HEK293 (cell line): Measurements from ENCODE around the gene TOMM70.
A peak's percentile ranks its signal among the peaks of the same experiment; 100 is the strongest.

Experiments used
- CTCF ChIA-PET: fragments of 350-600 bp; formaldehyde crosslinking; extraction: SDS; loops from one replicate; lab custom pipeline; 2021; ENCODE audit warnings: antibody characterized with exemption; lab: Yijun Ruan, JAX
- POLR2A ChIA-PET: fragments of 300-600 bp; formaldehyde crosslinking; extraction: SDS; loops from one replicate; lab custom pipeline; 2020; ENCODE audit warnings: antibody characterized with exemption, inconsistent platforms; lab: Yijun Ruan, JAX
- H3K27ac ChIP-seq: fragments of 200-500 bp; sonication (Bioruptor generic); 2 replicates; pipeline ENCODE4 v1.5.1; 2014; ENCODE audit warnings: low read depth, low read length, control low read depth, inconsistent platforms; ENCODE audit errors: extremely low read depth
- H3K36me3 ChIP-seq, 2 experiments: fragments of 200-500 bp in 1 of 2; sonication (Bioruptor generic) in 1 of 2; 1 replicate in 1 of 2; 2 replicates in 1 of 2; pipeline ENCODE4 v1.5.1; 2014 to 2017; ENCODE audit warnings: inconsistent platforms in 2 of 2, low read length in 2 of 2; ENCODE audit not compliant: control insufficient read depth in 2 of 2, insufficient read depth in 1 of 2
- H3K4me1 ChIP-seq: fragments of 200-500 bp; sonication (Bioruptor generic); 2 replicates; pipeline ENCODE4 v1.5.1; 2014; ENCODE audit warnings: mild to moderate bottlenecking, low read length, inconsistent platforms; ENCODE audit not compliant: control insufficient read depth, insufficient read depth
- H3K4me3 ChIP-seq: 2 replicates; pipeline ENCODE4 v1.5.1; 2011; ENCODE audit warnings: low read depth, mild to moderate bottlenecking, control low read depth, low read length, moderate library complexity
- H3K9me3 ChIP-seq: fragments of 200-500 bp; sonication (Bioruptor generic); 2 replicates; pipeline ENCODE4 v1.5.1; 2014; ENCODE audit warnings: low read depth, low read length, inconsistent platforms; ENCODE audit not compliant: control insufficient read depth, insufficient read depth
- BCL11B ChIP-seq: fragments of 450-650 bp; formaldehyde crosslinking; IDR thresholded peaks from 2 replicates; pipeline ENCODE4 v1.5.1; 2016; ENCODE audit warnings: low read depth, missing biosample characterization, missing genetic modification characterization
- FEZF1 ChIP-seq: fragments of 450-650 bp; formaldehyde crosslinking; IDR thresholded peaks from 2 replicates; pipeline ENCODE4 v1.5.1; 2016; ENCODE audit warnings: missing biosample characterization, missing genetic modification characterization
- GLI2 ChIP-seq: fragments of 450-650 bp; formaldehyde crosslinking; IDR thresholded peaks from 2 replicates; pipeline ENCODE4; 2017; ENCODE audit warnings: missing biosample characterization, missing genetic modification characterization, low read depth, borderline replicate concordance
- GLIS2 ChIP-seq: fragments of 450-650 bp; formaldehyde crosslinking; IDR thresholded peaks from 2 replicates; pipeline ENCODE4 v1.5.1; 2016; ENCODE audit warnings: missing biosample characterization, missing genetic modification characterization
- KLF7 ChIP-seq: fragments of 450-650 bp; formaldehyde crosslinking; IDR thresholded peaks from 2 replicates; pipeline ENCODE4 v1.5.1; 2016; ENCODE audit warnings: missing biosample characterization, missing genetic modification characterization, borderline replicate concordance
- KLF8 ChIP-seq: fragments of 450-650 bp; formaldehyde crosslinking; IDR thresholded peaks from 2 replicates; pipeline ENCODE4 v1.5.1; 2016; ENCODE audit warnings: missing biosample characterization, missing genetic modification characterization
- YY1 ChIP-seq: fragments of 450-650 bp; formaldehyde crosslinking; IDR thresholded peaks from 2 replicates; pipeline ENCODE4 v1.5.1; 2018; ENCODE audit warnings: missing biosample characterization, missing genetic modification characterization
- ZBTB17 ChIP-seq: fragments of 450-650 bp; formaldehyde crosslinking; IDR thresholded peaks from 2 replicates; pipeline ENCODE4 v1.5.1; 2016; ENCODE audit warnings: missing biosample characterization, missing genetic modification characterization
- ZBTB21 ChIP-seq: fragments of 450-650 bp; formaldehyde crosslinking; IDR thresholded peaks from 2 replicates; pipeline ENCODE4 v1.5.1; 2017; ENCODE audit warnings: missing biosample characterization, missing genetic modification characterization
- ZBTB48 ChIP-seq: fragments of 450-650 bp; formaldehyde crosslinking; IDR thresholded peaks from 2 replicates; pipeline ENCODE4 v1.5.1; 2016; ENCODE audit warnings: missing biosample characterization, missing genetic modification characterization
- ZBTB8A ChIP-seq: fragments of 450-650 bp; formaldehyde crosslinking; IDR thresholded peaks from 2 replicates; pipeline ENCODE4 v1.5.1; 2016; ENCODE audit warnings: missing biosample characterization, missing genetic modification characterization
- ZFP41 ChIP-seq: fragments of 450-650 bp; formaldehyde crosslinking; IDR thresholded peaks from 2 replicates; pipeline ENCODE4 v1.5.1; 2016; ENCODE audit warnings: missing biosample characterization, missing genetic modification characterization, borderline replicate concordance
- ZNF132 ChIP-seq: fragments of 450-650 bp; formaldehyde crosslinking; IDR thresholded peaks from 2 replicates; pipeline ENCODE4 v1.5.1; 2017; ENCODE audit warnings: missing biosample characterization, missing genetic modification characterization, borderline replicate concordance
- ZNF155 ChIP-seq: fragments of 450-650 bp; formaldehyde crosslinking; IDR thresholded peaks from 2 replicates; pipeline ENCODE4 v1.5.1; 2016; ENCODE audit warnings: missing biosample characterization, missing genetic modification characterization
- ZNF157 ChIP-seq: fragments of 450-650 bp; formaldehyde crosslinking; IDR thresholded peaks from 2 replicates; pipeline ENCODE4 v1.5.1; 2016; ENCODE audit warnings: missing biosample characterization, missing genetic modification characterization
- ZNF223 ChIP-seq: fragments of 450-650 bp; formaldehyde crosslinking; IDR thresholded peaks from 2 replicates; pipeline ENCODE4 v1.5.1; 2016; ENCODE audit warnings: missing biosample characterization, missing genetic modification characterization
- ZNF239 ChIP-seq: fragments of 450-650 bp; formaldehyde crosslinking; IDR thresholded peaks from 2 replicates; pipeline ENCODE4 v1.5.1; 2016; ENCODE audit warnings: missing biosample characterization, missing genetic modification characterization
- ZNF292 ChIP-seq: fragments of 450-650 bp; formaldehyde crosslinking; IDR thresholded peaks from 2 replicates; pipeline ENCODE4 v1.5.1; 2016; ENCODE audit warnings: low read depth, missing biosample characterization, missing genetic modification characterization, borderline replicate concordance
- ZNF302 ChIP-seq: fragments of 450-650 bp; formaldehyde crosslinking; IDR thresholded peaks from 2 replicates; pipeline ENCODE4 v1.5.1; 2016; ENCODE audit warnings: missing biosample characterization, missing genetic modification characterization, low read depth
- ZNF366 ChIP-seq: fragments of 450-650 bp; formaldehyde crosslinking; conservative IDR thresholded peaks from 2 replicates; pipeline ENCODE4 v1.5.1; 2016; ENCODE audit warnings: missing biosample characterization, missing genetic modification characterization
- ZNF416 ChIP-seq: fragments of 450-650 bp; formaldehyde crosslinking; IDR thresholded peaks from 2 replicates; pipeline ENCODE4 v1.5.1; 2016; ENCODE audit warnings: missing biosample characterization, missing genetic modification characterization
- ZNF48 ChIP-seq: fragments of 450-650 bp; formaldehyde crosslinking; IDR thresholded peaks from 2 replicates; pipeline ENCODE4 v1.5.1; 2016; ENCODE audit warnings: missing biosample characterization, missing genetic modification characterization
- ZNF521 ChIP-seq: fragments of 450-650 bp; formaldehyde crosslinking; IDR thresholded peaks from 2 replicates; pipeline ENCODE4 v1.5.1; 2017; ENCODE audit warnings: missing biosample characterization, mild to moderate bottlenecking, missing genetic modification characterization
- ZNF561 ChIP-seq: fragments of 450-650 bp; IDR thresholded peaks from 2 replicates; pipeline ENCODE4 v1.5.1; 2018; ENCODE audit warnings: missing biosample characterization, missing genetic modification characterization, borderline replicate concordance
- ZNF596 ChIP-seq: fragments of 450-650 bp; IDR thresholded peaks from 2 replicates; pipeline ENCODE4 v1.5.0; 2018; ENCODE audit warnings: missing biosample characterization, mild to moderate bottlenecking, missing genetic modification characterization, moderate library complexity
- ZNF629 ChIP-seq: fragments of 450-650 bp; formaldehyde crosslinking; IDR thresholded peaks from 2 replicates; pipeline ENCODE4 v1.5.1; 2017; ENCODE audit warnings: missing biosample characterization, missing genetic modification characterization
- ZNF654 ChIP-seq: fragments of 450-650 bp; formaldehyde crosslinking; IDR thresholded peaks from 2 replicates; pipeline ENCODE4 v1.5.1; 2016; ENCODE audit warnings: low read depth, missing biosample characterization, missing genetic modification characterization
- TF ChIP-seq, protein P1 (sequence below): IDR thresholded peaks from 2 replicates; pipeline ENCODE4 v1.6.1; 2011; ENCODE audit warnings: mild to moderate bottlenecking, low read depth, low read length, borderline replicate concordance
- TF ChIP-seq, protein P2 (sequence below): fragments of 450-650 bp; formaldehyde crosslinking; IDR thresholded peaks from 2 replicates; pipeline ENCODE4 v1.5.1; 2017; ENCODE audit warnings: missing biosample characterization, missing genetic modification characterization
- TF ChIP-seq, protein P3 (sequence below): fragments of 450-650 bp; formaldehyde crosslinking; IDR thresholded peaks from 2 replicates; pipeline ENCODE4 v1.5.1; 2016; ENCODE audit warnings: missing biosample characterization, missing genetic modification characterization
- TF ChIP-seq, protein P4 (sequence below): fragments of 450-650 bp; formaldehyde crosslinking; IDR thresholded peaks from 2 replicates; pipeline ENCODE4 v1.5.1; 2016; ENCODE audit warnings: missing biosample characterization, missing genetic modification characterization

TOMM70 gene

DNA sequence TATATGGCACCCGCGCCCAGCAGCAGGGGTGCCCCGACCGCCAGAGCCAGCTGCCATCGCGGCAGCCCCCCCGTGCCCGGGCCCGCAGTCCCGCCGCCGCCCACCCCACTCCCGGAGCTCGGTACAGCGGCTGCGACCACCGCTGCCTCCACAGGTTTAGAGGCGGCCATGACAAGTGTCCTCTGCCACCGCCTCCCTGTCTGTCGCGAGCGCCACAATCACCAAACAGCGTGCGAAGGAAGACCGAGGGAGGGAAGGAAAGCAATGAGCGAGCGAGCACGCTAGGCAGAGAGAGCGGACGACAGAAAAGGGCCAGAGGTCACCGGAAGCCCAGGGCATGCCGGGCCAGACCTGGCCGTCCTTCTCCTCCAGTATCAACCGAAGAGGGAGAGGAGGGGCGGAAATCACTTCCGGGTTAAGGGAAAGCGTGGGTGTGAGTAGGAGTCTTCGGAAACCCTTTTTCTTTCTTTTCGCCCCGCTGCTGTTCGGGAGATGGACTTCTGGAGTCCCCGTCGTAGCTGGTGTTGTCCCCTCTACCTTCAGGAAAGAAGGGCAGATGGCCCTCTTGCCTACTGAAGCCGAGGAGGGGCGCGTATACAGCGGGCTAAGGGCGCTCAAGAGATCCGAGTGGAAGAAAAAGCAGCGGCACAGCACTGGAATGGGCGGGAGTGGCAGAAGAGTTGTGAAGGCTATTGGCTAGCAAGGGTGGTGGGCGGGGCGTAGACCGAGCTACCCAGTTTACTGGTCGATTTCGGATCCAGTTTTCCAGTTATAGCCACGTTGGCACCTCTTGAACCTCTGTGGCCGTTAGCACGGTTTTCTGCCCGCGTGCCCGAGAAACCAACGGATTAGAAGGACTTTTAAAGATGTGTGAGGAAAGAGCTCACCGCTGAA, at the start of gene TOMM70, which contains the start of gene LNP1:
Gene TOMM70, minus strand, starts transcription at position 310 of the 894 bp plus-strand sequence. Its CDS starts 140 bp downstream, at position 170.
Gene LNP1, plus strand, starts transcription at position 760 of the 894 bp plus-strand sequence. CDS start 28,191 bp downstream, outside the sequence.
- ChIA-PET POLR2A (interaction anchor here (0.7 to 1.5 kb wide), 7 partner anchors 9 to 140 kb away, joined by 3 to 5 read pairs (median 3); partner anchors contain the start of genes TBC1D23 and TMEM45A), CTCF (interaction anchor here (1.2 kb wide), 1 partner anchor 189 kb away, joined by 3 read pairs; no protein-coding TSS in a partner anchor)
- Histone ChIP-seq H3K36me3 (no peaks in the 10 kb centered on the region), H3K4me1 (no peaks in the 10 kb centered on the region), H3K27ac (peak within 1 kb of the TSS; percentile 13), H3K9me3 (no peaks in the 10 kb centered on the region), H3K4me3 (peak within 1 kb of the TSS; percentile 99)
- no peak for TF ChIP-seq ZNF416
- TF ChIP-seq KLF8 (tag by site-specific recombination) = peak; percentile 84
- no peak for TF ChIP-seq GLI2 (tag by site-specific recombination)
- TF ChIP-seq, protein P1, sequence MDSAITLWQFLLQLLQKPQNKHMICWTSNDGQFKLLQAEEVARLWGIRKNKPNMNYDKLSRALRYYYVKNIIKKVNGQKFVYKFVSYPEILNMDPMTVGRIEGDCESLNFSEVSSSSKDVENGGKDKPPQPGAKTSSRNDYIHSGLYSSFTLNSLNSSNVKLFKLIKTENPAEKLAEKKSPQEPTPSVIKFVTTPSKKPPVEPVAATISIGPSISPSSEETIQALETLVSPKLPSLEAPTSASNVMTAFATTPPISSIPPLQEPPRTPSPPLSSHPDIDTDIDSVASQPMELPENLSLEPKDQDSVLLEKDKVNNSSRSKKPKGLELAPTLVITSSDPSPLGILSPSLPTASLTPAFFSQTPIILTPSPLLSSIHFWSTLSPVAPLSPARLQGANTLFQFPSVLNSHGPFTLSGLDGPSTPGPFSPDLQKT = no peak
- TF ChIP-seq YY1 (tag by site-specific recombination) = no peak; the same call in 1 of the 2 replicates
- no peak for TF ChIP-seq ZNF521 (tag by site-specific recombination)
- TF ChIP-seq ZNF155 = no peak
- TF ChIP-seq KLF7 (tag by site-specific recombination) = peak; percentile 82
- TF ChIP-seq, protein P2, sequence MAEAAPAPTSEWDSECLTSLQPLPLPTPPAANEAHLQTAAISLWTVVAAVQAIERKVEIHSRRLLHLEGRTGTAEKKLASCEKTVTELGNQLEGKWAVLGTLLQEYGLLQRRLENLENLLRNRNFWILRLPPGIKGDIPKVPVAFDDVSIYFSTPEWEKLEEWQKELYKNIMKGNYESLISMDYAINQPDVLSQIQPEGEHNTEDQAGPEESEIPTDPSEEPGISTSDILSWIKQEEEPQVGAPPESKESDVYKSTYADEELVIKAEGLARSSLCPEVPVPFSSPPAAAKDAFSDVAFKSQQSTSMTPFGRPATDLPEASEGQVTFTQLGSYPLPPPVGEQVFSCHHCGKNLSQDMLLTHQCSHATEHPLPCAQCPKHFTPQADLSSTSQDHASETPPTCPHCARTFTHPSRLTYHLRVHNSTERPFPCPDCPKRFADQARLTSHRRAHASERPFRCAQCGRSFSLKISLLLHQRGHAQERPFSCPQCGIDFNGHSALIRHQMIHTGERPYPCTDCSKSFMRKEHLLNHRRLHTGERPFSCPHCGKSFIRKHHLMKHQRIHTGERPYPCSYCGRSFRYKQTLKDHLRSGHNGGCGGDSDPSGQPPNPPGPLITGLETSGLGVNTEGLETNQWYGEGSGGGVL (tag by site-specific recombination) = no peak
- no peak for TF ChIP-seq ZNF239 (tag by site-specific recombination)
- peak; percentile 92 for TF ChIP-seq ZNF366 (tag by site-specific recombination)
- no peak for TF ChIP-seq ZNF302 (tag by site-specific recombination)
- TF ChIP-seq ZNF223 = no peak
- TF ChIP-seq ZNF654 (tag by site-specific recombination) = no peak
- no peak for TF ChIP-seq ZNF48
- TF ChIP-seq ZNF132 = no peak
- peak; percentile 39 for TF ChIP-seq ZBTB8A (tag by site-specific recombination)
- TF ChIP-seq, protein P3, sequence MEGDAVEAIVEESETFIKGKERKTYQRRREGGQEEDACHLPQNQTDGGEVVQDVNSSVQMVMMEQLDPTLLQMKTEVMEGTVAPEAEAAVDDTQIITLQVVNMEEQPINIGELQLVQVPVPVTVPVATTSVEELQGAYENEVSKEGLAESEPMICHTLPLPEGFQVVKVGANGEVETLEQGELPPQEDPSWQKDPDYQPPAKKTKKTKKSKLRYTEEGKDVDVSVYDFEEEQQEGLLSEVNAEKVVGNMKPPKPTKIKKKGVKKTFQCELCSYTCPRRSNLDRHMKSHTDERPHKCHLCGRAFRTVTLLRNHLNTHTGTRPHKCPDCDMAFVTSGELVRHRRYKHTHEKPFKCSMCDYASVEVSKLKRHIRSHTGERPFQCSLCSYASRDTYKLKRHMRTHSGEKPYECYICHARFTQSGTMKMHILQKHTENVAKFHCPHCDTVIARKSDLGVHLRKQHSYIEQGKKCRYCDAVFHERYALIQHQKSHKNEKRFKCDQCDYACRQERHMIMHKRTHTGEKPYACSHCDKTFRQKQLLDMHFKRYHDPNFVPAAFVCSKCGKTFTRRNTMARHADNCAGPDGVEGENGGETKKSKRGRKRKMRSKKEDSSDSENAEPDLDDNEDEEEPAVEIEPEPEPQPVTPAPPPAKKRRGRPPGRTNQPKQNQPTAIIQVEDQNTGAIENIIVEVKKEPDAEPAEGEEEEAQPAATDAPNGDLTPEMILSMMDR = peak; percentile 1; the same call in 1 of the 2 replicates
- no peak; the same call in 1 of the 2 replicates for TF ChIP-seq ZBTB21 (tag by site-specific recombination)
- TF ChIP-seq FEZF1 (tag by site-specific recombination) = peak; percentile 39; the same call in 1 of the 2 replicates
- no peak for TF ChIP-seq ZNF157 (tag by site-specific recombination)
- no peak for TF ChIP-seq ZBTB48 (tag by site-specific recombination)
- no peak for TF ChIP-seq GLIS2
- TF ChIP-seq, protein P4, sequence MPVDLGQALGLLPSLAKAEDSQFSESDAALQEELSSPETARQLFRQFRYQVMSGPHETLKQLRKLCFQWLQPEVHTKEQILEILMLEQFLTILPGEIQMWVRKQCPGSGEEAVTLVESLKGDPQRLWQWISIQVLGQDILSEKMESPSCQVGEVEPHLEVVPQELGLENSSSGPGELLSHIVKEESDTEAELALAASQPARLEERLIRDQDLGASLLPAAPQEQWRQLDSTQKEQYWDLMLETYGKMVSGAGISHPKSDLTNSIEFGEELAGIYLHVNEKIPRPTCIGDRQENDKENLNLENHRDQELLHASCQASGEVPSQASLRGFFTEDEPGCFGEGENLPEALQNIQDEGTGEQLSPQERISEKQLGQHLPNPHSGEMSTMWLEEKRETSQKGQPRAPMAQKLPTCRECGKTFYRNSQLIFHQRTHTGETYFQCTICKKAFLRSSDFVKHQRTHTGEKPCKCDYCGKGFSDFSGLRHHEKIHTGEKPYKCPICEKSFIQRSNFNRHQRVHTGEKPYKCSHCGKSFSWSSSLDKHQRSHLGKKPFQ (tag by site-specific recombination) = peak; percentile 76
- no peak for TF ChIP-seq ZNF292 (tag by site-specific recombination)
- peak; percentile 94 for TF ChIP-seq ZBTB17 (tag by site-specific recombination)
- peak; percentile 8; the same call in 1 of the 2 replicates for TF ChIP-seq ZNF629 (tag by site-specific recombination)
- TF ChIP-seq ZNF561 (tag by site-specific recombination) = no peak
- peak; percentile 93 for TF ChIP-seq BCL11B (tag by site-specific recombination)
- TF ChIP-seq ZNF596 (tag by site-specific recombination) = peak; percentile 76; the same call in 1 of the 2 replicates
- no peak for TF ChIP-seq ZFP41
